ENCODE results near the gene QRFP.
A peak's percentile ranks its signal among the peaks of the same experiment; 100 is the strongest.

The QRFP gene

DNA sequence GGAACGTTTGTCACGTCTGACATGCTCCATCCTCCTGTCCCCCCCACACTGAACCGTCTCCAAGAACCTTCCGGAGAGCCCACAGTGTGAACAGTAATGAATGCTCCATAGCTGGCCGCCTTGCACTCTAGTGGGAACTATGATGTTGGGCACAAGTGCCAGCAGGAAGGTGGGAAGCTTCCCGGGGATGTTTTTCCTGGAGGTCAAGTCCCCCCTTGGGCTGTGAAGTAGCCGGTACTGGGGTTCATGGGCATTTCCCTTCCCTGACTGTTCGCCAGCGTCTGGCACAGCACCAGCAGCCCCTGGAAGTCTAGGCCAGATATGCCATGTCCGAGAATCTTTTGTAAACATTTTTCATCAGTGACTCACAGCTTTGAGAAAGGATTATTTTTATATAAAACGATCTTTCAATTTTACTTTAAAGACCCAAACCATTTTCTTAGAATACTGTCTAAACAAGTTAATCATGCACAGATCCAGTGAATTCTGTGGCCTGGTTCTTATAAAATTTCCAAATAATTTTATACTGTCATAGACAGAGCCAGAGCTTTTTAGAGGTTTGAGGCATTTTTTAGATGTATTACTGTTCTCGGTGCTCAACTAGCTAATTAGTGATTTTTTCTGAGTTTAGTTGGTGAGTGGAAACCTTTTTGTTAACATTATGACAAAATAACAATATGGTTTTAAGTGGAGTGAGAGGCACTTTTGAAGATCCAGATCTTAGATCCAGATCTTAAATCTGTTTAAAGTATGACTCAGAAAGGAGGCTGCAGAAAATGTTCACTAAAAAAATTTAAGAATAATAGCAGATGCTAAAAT lies 49.9 kb downstream of the QRFP start:
- FAIRE-seq: peak; percentile 23

DNA sequence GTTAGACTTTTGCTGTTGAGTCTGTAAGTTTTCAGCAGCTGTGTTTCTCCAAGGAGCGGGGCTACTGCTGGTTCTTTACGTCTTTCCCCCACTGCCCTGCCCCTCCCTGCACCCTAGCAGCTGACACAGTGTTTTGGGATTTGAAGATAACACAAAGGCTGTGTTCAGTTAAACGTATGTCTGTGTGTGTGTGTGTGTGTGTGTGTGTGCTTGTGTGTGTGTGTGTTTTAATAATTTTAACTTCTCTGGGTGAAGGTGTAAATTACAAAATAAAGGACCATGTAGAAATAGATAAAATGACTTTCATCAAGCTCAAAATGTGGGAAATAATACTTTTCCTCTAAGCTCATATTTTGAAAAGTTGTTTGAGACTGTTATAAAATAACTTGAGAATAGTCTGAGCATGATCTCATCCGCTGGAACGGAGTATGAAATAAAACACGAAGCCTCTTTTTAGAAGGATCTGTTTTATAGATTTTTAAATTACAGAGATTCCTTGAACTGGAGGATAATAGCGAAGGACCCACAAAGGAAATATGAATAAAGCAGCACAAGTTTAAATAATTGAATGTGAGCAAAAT lies 50.6 kb downstream of the QRFP start:
- FAIRE-seq: peak; percentile 33

DNA sequence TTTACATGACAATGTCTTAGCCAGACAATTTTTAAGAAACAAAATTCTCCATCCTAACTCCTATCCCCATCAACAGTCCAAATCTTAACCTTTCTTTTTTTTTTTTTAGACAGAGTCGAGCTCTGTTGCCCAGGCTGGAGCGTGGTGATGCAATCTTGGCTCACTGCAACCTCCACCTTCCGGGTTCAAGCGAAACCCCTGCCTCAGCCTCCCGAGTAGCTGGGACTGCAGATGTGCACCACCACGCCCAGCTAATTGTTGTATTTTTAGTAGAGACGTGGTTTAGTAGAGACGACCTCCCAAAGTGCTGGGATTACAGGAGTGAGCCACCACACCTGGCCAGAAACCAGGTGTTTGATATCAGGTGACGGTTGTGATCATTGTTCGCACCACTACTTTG lies 51.4 kb downstream of the QRFP start:
- no peak for FAIRE-seq

DNA sequence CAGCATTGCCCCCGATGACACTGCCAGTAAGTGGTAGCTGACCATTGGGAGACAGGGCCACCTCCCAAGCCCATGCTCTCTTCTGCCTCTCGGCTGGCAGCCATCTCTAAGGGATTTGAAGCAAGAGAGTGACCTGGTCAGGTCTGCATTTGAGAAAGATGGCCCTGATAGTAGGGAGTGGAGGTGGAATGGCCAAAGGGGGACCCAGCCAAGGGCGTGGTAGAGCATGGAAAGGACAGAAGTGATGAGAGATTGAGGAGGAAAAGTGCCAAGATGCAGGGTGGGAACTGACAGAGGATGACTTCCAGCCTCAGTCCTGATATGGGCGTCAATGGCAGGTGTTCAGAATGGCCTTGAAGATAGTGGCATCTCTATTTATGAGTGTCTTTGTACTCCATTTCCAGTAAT lies 52.6 kb downstream of the QRFP start:
- no peak for FAIRE-seq

DNA sequence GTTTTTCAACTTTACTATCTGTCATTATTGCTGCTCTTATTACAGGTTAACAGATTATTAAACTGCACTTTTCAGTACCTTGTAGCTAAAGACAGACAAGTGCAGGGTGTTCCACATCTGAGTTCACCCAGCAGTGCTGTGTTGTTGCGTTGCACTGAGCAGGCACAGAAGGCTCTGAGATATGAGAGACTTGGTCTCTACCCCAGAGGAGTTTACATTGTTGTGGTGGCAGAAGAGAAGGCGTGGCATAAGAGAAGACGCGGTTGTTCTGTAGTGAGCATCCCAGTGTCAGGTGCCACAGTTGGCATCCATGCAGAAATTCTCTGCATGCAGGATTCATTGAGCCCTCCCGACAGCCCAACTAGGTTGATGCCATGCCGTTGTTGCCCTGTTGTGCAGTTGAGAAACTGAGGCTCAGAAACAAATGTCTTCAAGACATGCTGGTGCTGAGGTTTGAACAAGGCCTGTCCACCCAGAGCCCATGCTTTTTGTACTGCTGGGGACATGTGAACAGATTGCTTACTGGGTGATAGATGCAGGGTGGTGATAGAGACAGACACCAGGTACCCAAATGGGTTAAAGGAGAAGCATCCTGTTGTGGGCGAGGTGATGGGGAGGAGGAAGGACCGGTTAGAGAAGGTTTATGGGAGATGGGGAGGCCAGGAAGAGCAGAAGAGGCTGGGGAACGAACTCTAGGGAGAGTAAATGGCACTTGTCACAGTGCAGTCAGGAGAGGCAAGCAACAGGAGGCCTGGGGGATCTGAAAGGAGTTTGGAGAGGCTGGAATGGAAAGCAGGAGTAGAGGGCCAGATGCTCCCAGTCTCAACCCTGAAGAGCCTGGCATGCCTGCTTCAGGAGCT lies 53.3 kb downstream of the QRFP start:
- FAIRE-seq: no peak

Measured in endometrium (tissue), 2 donors.